K562 (cell line): ENCODE data around the gene GCKR. TPM values are rescaled to one million over a fixed set of nuclear protein-coding genes. Genes with fewer than 3 reads are reported as not detected.

Experiments
- GATA2 ChIP-seq: sonication (generic); formaldehyde crosslinking; IDR thresholded peaks from 2 replicates; pipeline ENCODE4 v1.4.0; 2020; ENCODE audit warnings: mild to moderate bottlenecking, missing genetic modification reagents
- POLR3G ChIP-seq: IDR thresholded peaks from 2 replicates; pipeline ENCODE4 v1.6.1; 2011; ENCODE audit not compliant: insufficient read length, insufficient replicate concordance; ENCODE audit errors: extremely low read depth
- REST ChIP-seq, 2 experiments: fragments of 450-650 bp; formaldehyde crosslinking in 1 of 2; IDR thresholded peaks; 2 replicates each; pipeline versions ENCODE4 v1.4.0 to v1.6.1; 2014 to 2020; ENCODE audit warnings: mild to moderate bottlenecking in 2 of 2, borderline replicate concordance in 1 of 2, low read depth in 1 of 2
- ZC3H8 ChIP-seq: fragments of 450-650 bp; IDR thresholded peaks from 2 replicates; pipeline ENCODE4 v1.6.1; 2017
- polyA plus RNA-seq, 8 experiments: library from polyadenylated mRNA; depleted of rRNA in 4 of 8; stranded (reverse) in 5 of 8; unstranded in 3 of 8; fragments of >200 nt; fragmentation: Nextera tagmentation in 2 of 8; fragmentation: Illumina TruSeq in 1 of 8; extraction: Ambion mirVana in 2 of 8; extraction: Trizol in 1 of 8; gene quantifications; 2 replicates each; pipeline versions ENCODE4 v1.2.1 to v1.2.3, GENCODE V29; 2011 to 2014; ENCODE audit warnings: inconsistent platforms in 1 of 8, missing spikeins in 1 of 8
- total RNA-seq, 7 experiments: library from RNA; depleted of rRNA in 6 of 7; stranded (reverse); fragments of >200 nt in 6 of 7; fragmentation: Illumina TruSeq in 2 of 7; extraction: Trizol in 2 of 7; gene quantifications; 2 replicates each; pipeline versions ENCODE4 v1.2.1 to v1.2.3, GENCODE V29; 2011 to 2021; ENCODE audit warnings: low replicate concordance in 1 of 7

GCKR gene
- total and polyA plus RNA-seq, 9 of the 15 experiments (the other 6 are each of a cell fraction or from before 2014, with no cell fraction given) = 0.28 to 0.79 (median 0.50) TPM; not detected in 1

- TF ChIP-seq REST (IDR thresholded peaks at IDR 0.05; ENCODE audit: borderline replicate concordance) (peak; percentile 40; the same call in 1 of the 2 replicates), REST (CRISPR knock-in tag; IDR thresholded peaks at IDR 0.05; ENCODE audit: low read depth) (no peak), ZC3H8 (no peak), GATA2 (no peak), POLR3G (no peak)
Observed at GRCh38 chr2:27522400-27522945, 25.8 kb downstream of the GCKR start (continued).
